GM21526 (cell line): ENCODE results near the gene HOXC6.
"Not testable (repeated sequence)": the region's sequence is repeated elsewhere in the genome, so short reads cannot be mapped to it uniquely, and the experiment has no call there.

ENCODE experiments used
- ATAC-seq: cut with Tn5 transposase; IDR thresholded peaks from one replicate; pipeline ENCODE4 v1.9.1; 2021; ENCODE audit warnings: moderate library complexity; ENCODE audit not compliant: unreplicated experiment, low FRiP score

Gene HOXC6

GRCh38 chr12:54077843-54078242 lies 49.6 kb downstream of the HOXC6 start:
- not testable (repeated sequence) for ATAC-seq

- ATAC-seq = not testable (repeated sequence)
These were observed 50.9 kb downstream of the HOXC6 start for GRCh38 chr12:54079115-54079514.
